HCT116 (cell line): ENCODE measurements around the gene SLC1A4. TPM values are rescaled to one million over a fixed set of nuclear protein-coding genes. Genes with fewer than 3 reads are reported as not detected.

Experiments used
- ATAC-seq: fragments of 200-7000 bp; cut with Tn5 transposase; 2 replicates; pipeline ENCODE4 v1.9.1; 2020; ENCODE audit warnings: mild to moderate bottlenecking, moderate library complexity
- BruUV-seq: library from RNA; stranded (reverse); fragments of 400-500 nt; replicated peaks from 2 replicates; lab custom pipeline; 2021; lab: Mats Ljungman, UMichigan
- CTCF ChIA-PET: fragments of 300-600 bp; sonication (Branson Sonifier 250); formaldehyde crosslinking; loops from one replicate; lab custom pipeline; 2021; ENCODE audit warnings: antibody characterized with exemption; lab: Charles Lee
- POLR2A ChIA-PET: fragments of 300-600, 350-600 bp; sonication (Branson Sonifier 250); formaldehyde crosslinking; loops from one replicate; lab custom pipeline; 2021; ENCODE audit warnings: antibody characterized with exemption; lab: Charles Lee
- RAD21 ChIA-PET, 2 experiments: fragments of 300-600 bp; sonication (Branson Sonifier 250); formaldehyde crosslinking; loops; one replicate each; lab custom pipeline; 2023; ENCODE audit warnings: low total read pairs in 2 of 2; ENCODE audit not compliant: uncharacterized antibody in 2 of 2, unreplicated experiment in 2 of 2, low non-redundant PET in 1 of 2; lab: Charles Lee
- DNase-seq: peaks from one replicate; pipeline ENCODE4 v3.0.0-alpha.2; 2010; ENCODE audit warnings: low read depth, low spot score
- H2AFZ ChIP-seq: fragments of 200-600 bp; shearing (Covaris generic), sonication (generic); 2 replicates; pipeline ENCODE4 v1.6.1; 2017; ENCODE audit warnings: low read depth, mixed run types, mixed read lengths, antibody characterized with exemption, low read length; ENCODE audit not compliant: poor library complexity, severe bottlenecking
- H3K27ac ChIP-seq: 2 replicates; pipeline ENCODE4 v1.5.1; 2012; ENCODE audit warnings: low read depth, low read length
- H3K27me3 ChIP-seq: fragments of 200-600 bp; sonication (generic); 2 replicates; pipeline ENCODE4 v1.6.1; 2016; ENCODE audit warnings: mixed run types, low read length, mixed read lengths; ENCODE audit not compliant: insufficient read depth
- H3K36me3 ChIP-seq, 2 experiments: fragments of 200-500 bp in 1 of 2; fragments of 200-600 bp in 1 of 2; sonication (Bioruptor generic) in 1 of 2; sonication (generic) in 1 of 2; 2 replicates each; pipeline versions ENCODE4 v1.5.1 to v1.6.1; 2014 to 2016; ENCODE audit warnings: low read length in 2 of 2, inconsistent platforms in 1 of 2, mixed read lengths in 1 of 2, mixed run types in 1 of 2; ENCODE audit not compliant: insufficient read depth in 2 of 2, control insufficient read depth in 1 of 2
- H3K4me1 ChIP-seq, 2 experiments: fragments of 200-600 bp in 1 of 2; sonication (generic) in 1 of 2; 2 replicates each; pipeline versions ENCODE4 v1.5.1 to v1.6.1; 2012 to 2017; ENCODE audit warnings: low read length in 2 of 2, inconsistent platforms in 1 of 2, mild to moderate bottlenecking in 1 of 2, mixed read lengths in 1 of 2, mixed run types in 1 of 2, moderate library complexity in 1 of 2; ENCODE audit not compliant: insufficient read depth in 2 of 2, control insufficient read depth in 1 of 2
- H3K4me2 ChIP-seq: fragments of 200-600 bp; sonication (generic); 2 replicates; pipeline ENCODE4 v1.6.1; 2017; ENCODE audit warnings: mixed run types, low read length, mixed read lengths
- H3K4me3 ChIP-seq, 2 experiments: fragments of 200-600 bp in 1 of 2; sonication (generic) in 1 of 2; replicated peaks in 1 of 2; 2 replicates each; pipeline ENCODE4 v1.5.1; 2011 to 2016; ENCODE audit warnings: low read length in 2 of 2, control low read depth in 1 of 2, low read depth in 1 of 2, mild to moderate bottlenecking in 1 of 2, mixed read lengths in 1 of 2, mixed run types in 1 of 2
- H3K79me2 ChIP-seq: fragments of 200-600 bp; sonication (generic); 2 replicates; pipeline ENCODE4 v1.6.1; 2017; ENCODE audit warnings: mild to moderate bottlenecking, mixed run types, low read length, moderate library complexity, mixed read lengths; ENCODE audit not compliant: insufficient read depth
- H3K9ac ChIP-seq: fragments of 200-600 bp; sonication (generic); 2 replicates; pipeline ENCODE4 v1.6.1; 2016; ENCODE audit warnings: low read length, mixed read lengths
- H3K9me2 ChIP-seq: fragments of 200-600 bp; sonication (generic), shearing (Covaris generic); 2 replicates; pipeline ENCODE4 v1.6.1; 2017; ENCODE audit warnings: mixed run types, mild to moderate bottlenecking, moderate library complexity; ENCODE audit not compliant: insufficient read depth
- H3K9me3 ChIP-seq, 2 experiments: fragments of 200-500 bp in 1 of 2; fragments of 200-600 bp in 1 of 2; sonication (Bioruptor generic) in 1 of 2; sonication (generic) in 1 of 2; 2 replicates each; pipeline ENCODE4 v1.6.1; 2014 to 2017; ENCODE audit warnings: low read length in 2 of 2, mixed read lengths in 2 of 2, inconsistent platforms in 1 of 2, low read depth in 1 of 2, mild to moderate bottlenecking in 1 of 2, mixed run types in 1 of 2, moderate library complexity in 1 of 2; ENCODE audit not compliant: control insufficient read depth in 1 of 2, insufficient read depth in 1 of 2
- H4K20me1 ChIP-seq: fragments of 200-600 bp; sonication (generic), shearing (Covaris generic); 2 replicates; pipeline ENCODE4 v1.6.1; 2017; ENCODE audit warnings: mixed run types, mild to moderate bottlenecking, moderate library complexity; ENCODE audit not compliant: insufficient read depth
- ATF3 ChIP-seq: IDR thresholded peaks from 2 replicates; pipeline ENCODE4 v1.6.1; 2012
- CBX3 ChIP-seq: IDR thresholded peaks from 2 replicates; pipeline ENCODE4 v1.6.1; 2012; ENCODE audit warnings: low read depth
- CEBPB ChIP-seq: IDR thresholded peaks from 2 replicates; pipeline ENCODE4 v1.6.1; 2012; ENCODE audit warnings: low read depth
- EGR1 ChIP-seq: IDR thresholded peaks from 2 replicates; pipeline ENCODE4 v1.6.1; 2012; ENCODE audit warnings: low read depth
- ELF1 ChIP-seq: IDR thresholded peaks from 2 replicates; pipeline ENCODE4 v1.6.1; 2012; ENCODE audit warnings: low read depth, borderline replicate concordance
- EZH2 ChIP-seq: fragments of 200-600 bp; sonication (generic); IDR thresholded peaks from 2 replicates; pipeline ENCODE4 v1.6.1; 2017; ENCODE audit warnings: antibody characterized with exemption, mixed run types
- FOSL1 ChIP-seq: IDR thresholded peaks from 2 replicates; pipeline ENCODE4 v1.6.1; 2012; ENCODE audit warnings: low read depth
- JUND ChIP-seq: IDR thresholded peaks from 2 replicates; pipeline ENCODE4 v1.6.1; 2012
- POLR2A ChIP-seq: IDR thresholded peaks from 2 replicates; pipeline ENCODE4 v1.7.0; 2011; ENCODE audit warnings: borderline replicate concordance; ENCODE audit not compliant: insufficient read depth, insufficient read length; ENCODE audit errors: extremely low read depth
- RAD21 ChIP-seq: IDR thresholded peaks from 2 replicates; pipeline ENCODE4 v1.6.1; 2012; ENCODE audit warnings: low read depth, mild to moderate bottlenecking
- SIN3A ChIP-seq: IDR thresholded peaks from 2 replicates; pipeline ENCODE4 v1.6.1; 2012; ENCODE audit warnings: low read depth
- SP1 ChIP-seq: IDR thresholded peaks from 2 replicates; pipeline ENCODE4 v1.6.1; 2012; ENCODE audit warnings: low read depth
- SRF ChIP-seq: IDR thresholded peaks from 2 replicates; pipeline ENCODE4 v1.6.1; 2012; ENCODE audit warnings: low read depth
- YY1 ChIP-seq: IDR thresholded peaks from 2 replicates; pipeline ENCODE4 v1.6.1; 2011; ENCODE audit warnings: low read length, low read depth, moderate library complexity, mild to moderate bottlenecking; ENCODE audit not compliant: insufficient replicate concordance; ENCODE audit errors: extremely low read depth
- ZBTB33 ChIP-seq: IDR thresholded peaks from 2 replicates; pipeline ENCODE4 v1.6.1; 2011; ENCODE audit warnings: mild to moderate bottlenecking, low read length, moderate library complexity; ENCODE audit not compliant: insufficient replicate concordance; ENCODE audit errors: extremely low read depth
- intact Hi-C: fragments of 100-400 bp; cut with micrococcal nuclease; formaldehyde crosslinking; loops from 2 replicates; pipeline ENCODE4 v1.10.0; 2022
- total RNA-seq: library from RNA; stranded (reverse); gene quantifications from one replicate; pipeline ENCODE4 v1.2.1, GENCODE V29; 2021; ENCODE audit not compliant: unreplicated experiment
- TF ChIP-seq, protein P1 (sequence below): IDR thresholded peaks from 2 replicates; pipeline ENCODE4 v1.6.1; 2012

Gene SLC1A4
- total RNA-seq, 1 experiment from 2014 or later, result 9.2 TPM

- intact Hi-C loops, result no loop called here
- BruUV-seq, result no TSS peak
- POLR2A ChIA-PET, result no interaction called here
These were observed 55.0 kb downstream of the SLC1A4 start for GRCh38 chr2:65044097-65044735.

GRCh38 chr2:65045651-65046050 is 56.5 kb downstream of the SLC1A4 start:
- RAD21 ChIA-PET, result no interaction called here
- Histone ChIP-seq H3K36me3 (no peaks in the 10 kb centered on the region), H3K4me2 (no peak overlapping the region), H3K27me3 (no peaks in the 10 kb centered on the region), H3K4me3 (no peak overlapping the region), H3K9me2 (no peaks in the 10 kb centered on the region), H3K27ac (no peak overlapping the region), H3K9me3 (peaks cover 0 to 14% of the 10 kb centered on the region in 2 experiments; a peak in 1 of 4 replicates), H2AFZ (no peak overlapping the region), H3K79me2 (no peaks in the 10 kb centered on the region), H4K20me1 (no peaks in the 10 kb centered on the region), H3K9ac (no peak overlapping the region), H3K4me1 (peaks cover 2 to 4% of the 10 kb centered on the region in 2 experiments; a peak in 2 of 4 replicates)
- POLR2A ChIA-PET, result no interaction called here
- no peak for DNase-seq
- no TSS peak for BruUV-seq
- CTCF ChIA-PET, result no interaction called here
- intact Hi-C loops, result no loop called here
- ATAC-seq, result no peak
- TF ChIP-seq EZH2, result no peak
- no peak for TF ChIP-seq YY1
- no peak for TF ChIP-seq SP1
- TF ChIP-seq ATF3, result no peak
- no peak for TF ChIP-seq JUND
- no peak for TF ChIP-seq FOSL1
- TF ChIP-seq SRF, result no peak
- no peak for TF ChIP-seq SIN3A
- TF ChIP-seq, protein P1, sequence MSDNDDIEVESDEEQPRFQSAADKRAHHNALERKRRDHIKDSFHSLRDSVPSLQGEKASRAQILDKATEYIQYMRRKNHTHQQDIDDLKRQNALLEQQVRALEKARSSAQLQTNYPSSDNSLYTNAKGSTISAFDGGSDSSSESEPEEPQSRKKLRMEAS, result no peak
- no peak for TF ChIP-seq CEBPB
- TF ChIP-seq ZBTB33, result no peak
- no peak for TF ChIP-seq ELF1
- no peak for TF ChIP-seq EGR1
- TF ChIP-seq RAD21, result no peak
- TF ChIP-seq POLR2A, result no peak

More at GRCh38 chr2:65044097-65044735, 55.0 kb downstream of the SLC1A4 start:
- peak; percentile 70; the same call in 1 of the 2 replicates for TF ChIP-seq CBX3
- TF ChIP-seq ELF1, result no peak
- TF ChIP-seq RAD21, result no peak
- TF ChIP-seq, all 23 proteins: peak for 1
- Histone ChIP-seq H3K4me3 (no peak overlapping the region), H2AFZ (no peak overlapping the region), H3K9me2 (no peaks in the 10 kb centered on the region), H3K9me3 (peaks cover 0 to 14% of the 10 kb centered on the region in 2 experiments; a peak in 1 of 4 replicates), H3K4me1 (peaks cover 3 to 8% of the 10 kb centered on the region in 2 experiments; a peak in 1 of 4 replicates), H3K9ac (no peak overlapping the region), H3K4me2 (no peak overlapping the region), H3K27ac (no peak overlapping the region), H3K36me3 (no peaks in the 10 kb centered on the region), H4K20me1 (no peaks in the 10 kb centered on the region), H3K27me3 (no peaks in the 10 kb centered on the region), H3K79me2 (no peaks in the 10 kb centered on the region)
- DNase-seq, result no peak
- CTCF ChIA-PET, result no interaction called here
- RAD21 ChIA-PET, result no interaction called here
- no peak for ATAC-seq
